Stimulated activated CD4-positive, alpha-beta T cell treated with anti-CD3 and anti-CD28 coated beads, Interleukin-12 subunit alpha, Interleukin-12 subunit beta, amount 100 ng/mL, for 4 hours (primary cell): Measurements from ENCODE around the gene MGAT4C.

ENCODE experiments used
- DNase-seq: peaks from one replicate; pipeline ENCODE4 v3.0.0-alpha.2; 2020

Gene MGAT4C

GRCh38 chr12:85963326-85963725 is 292.9 kb downstream of the MGAT4C start:
- no peak for DNase-seq

GRCh38 chr12:85956081-85956480 is 300.1 kb downstream of the MGAT4C start:
- no peak for DNase-seq

- DNase-seq = no peak
Observed at GRCh38 chr12:85955127-85955526, 301.1 kb downstream of the MGAT4C start.

GRCh38 chr12:85951823-85952222 is 304.4 kb downstream of the MGAT4C start:
- DNase-seq = no peak

GRCh38 chr12:85949253-85949652 is 306.9 kb downstream of the MGAT4C start:
- no peak for DNase-seq

GRCh38 chr12:85948340-85948739 is 307.9 kb downstream of the MGAT4C start:
- DNase-seq = no peak

GRCh38 chr12:85947286-85947685 is 308.9 kb downstream of the MGAT4C start:
- DNase-seq = no peak

- DNase-seq = no peak
Observed at GRCh38 chr12:85946375-85946774, 309.8 kb downstream of the MGAT4C start.

- no peak for DNase-seq
Observed at GRCh38 chr12:85927166-85927565, 329.0 kb downstream of the MGAT4C start.

- no peak for DNase-seq
Observed at GRCh38 chr12:85923767-85924331, 332.3 kb downstream of the MGAT4C start.

- DNase-seq = no peak
Observed at GRCh38 chr12:85920324-85920947, 335.8 kb downstream of the MGAT4C start.
